C4-2B (cell line): Measurements from ENCODE around the gene CRACR2A.

Experiments used
- ZFX ChIP-seq: fragments of 450-650 bp; IDR thresholded peaks from 2 replicates; pipeline ENCODE4 v1.6.1; 2017
- TF ChIP-seq, protein P1 (sequence below): fragments of 450-650 bp; conservative IDR thresholded peaks from 2 replicates; pipeline ENCODE4 v1.5.1; 2017; ENCODE audit warnings: mild to moderate bottlenecking

DNA sequence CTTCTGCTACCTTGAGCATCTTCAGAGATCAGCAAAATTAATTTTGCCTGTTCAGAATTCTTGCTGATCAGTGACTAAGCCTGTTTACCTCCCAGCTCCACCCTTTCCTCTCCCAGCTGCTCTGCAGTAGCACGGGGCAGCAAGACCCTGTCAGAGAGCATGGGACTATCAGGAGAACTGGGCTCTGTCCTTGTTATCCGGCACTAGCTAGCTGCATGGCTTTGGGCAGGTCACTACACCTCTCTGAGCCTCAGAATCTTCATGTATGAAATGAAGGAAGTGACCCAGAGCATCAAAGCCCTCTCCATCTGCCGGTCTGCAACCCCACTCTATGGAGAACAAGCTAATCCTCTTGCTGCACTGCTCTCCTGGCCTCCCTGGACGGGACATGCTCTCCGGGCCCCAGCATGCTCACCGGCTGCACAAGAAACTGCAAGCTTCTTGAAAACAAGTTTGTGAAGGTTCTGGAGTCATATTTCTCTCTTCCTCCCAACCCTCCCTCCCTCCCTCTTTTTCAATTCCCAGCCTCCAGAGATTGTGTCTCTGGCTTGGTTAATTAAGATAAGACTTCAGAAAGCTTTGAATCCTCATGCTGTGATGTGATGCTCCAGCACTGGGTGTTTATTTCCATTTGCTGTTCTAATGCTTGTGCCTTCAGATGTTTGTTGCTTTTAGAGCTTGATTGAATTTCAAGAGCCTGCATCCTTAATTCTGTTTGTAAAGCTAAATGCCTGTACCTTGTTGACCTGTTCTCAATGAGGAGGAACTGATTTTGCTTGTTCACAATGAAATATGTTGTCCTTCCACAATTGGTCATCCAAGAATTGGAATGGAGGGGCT, 101.1 kb downstream of the CRACR2A start:
- TF ChIP-seq, protein P1, sequence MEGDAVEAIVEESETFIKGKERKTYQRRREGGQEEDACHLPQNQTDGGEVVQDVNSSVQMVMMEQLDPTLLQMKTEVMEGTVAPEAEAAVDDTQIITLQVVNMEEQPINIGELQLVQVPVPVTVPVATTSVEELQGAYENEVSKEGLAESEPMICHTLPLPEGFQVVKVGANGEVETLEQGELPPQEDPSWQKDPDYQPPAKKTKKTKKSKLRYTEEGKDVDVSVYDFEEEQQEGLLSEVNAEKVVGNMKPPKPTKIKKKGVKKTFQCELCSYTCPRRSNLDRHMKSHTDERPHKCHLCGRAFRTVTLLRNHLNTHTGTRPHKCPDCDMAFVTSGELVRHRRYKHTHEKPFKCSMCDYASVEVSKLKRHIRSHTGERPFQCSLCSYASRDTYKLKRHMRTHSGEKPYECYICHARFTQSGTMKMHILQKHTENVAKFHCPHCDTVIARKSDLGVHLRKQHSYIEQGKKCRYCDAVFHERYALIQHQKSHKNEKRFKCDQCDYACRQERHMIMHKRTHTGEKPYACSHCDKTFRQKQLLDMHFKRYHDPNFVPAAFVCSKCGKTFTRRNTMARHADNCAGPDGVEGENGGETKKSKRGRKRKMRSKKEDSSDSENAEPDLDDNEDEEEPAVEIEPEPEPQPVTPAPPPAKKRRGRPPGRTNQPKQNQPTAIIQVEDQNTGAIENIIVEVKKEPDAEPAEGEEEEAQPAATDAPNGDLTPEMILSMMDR, result no peak
- TF ChIP-seq ZFX, result no peak
